GM19452 (cell line): Measurements from ENCODE around the gene SLC22A3.

Source experiments
- ATAC-seq: cut with Tn5 transposase; IDR thresholded peaks from one replicate; pipeline ENCODE4 v1.9.1; 2021; ENCODE audit not compliant: unreplicated experiment

SLC22A3 gene

GRCh38 chr6:160412993-160413392 is 64.8 kb downstream of the SLC22A3 start:
- ATAC-seq = no peak

GRCh38 chr6:160417146-160417545 is 69.0 kb downstream of the SLC22A3 start:
- ATAC-seq = no peak

- no peak for ATAC-seq
Observed at GRCh38 chr6:160417550-160417949, 69.4 kb downstream of the SLC22A3 start.

- ATAC-seq = no peak
Observed at GRCh38 chr6:160418370-160418769, 70.2 kb downstream of the SLC22A3 start.

- no peak for ATAC-seq
Observed at GRCh38 chr6:160419488-160419887, 71.3 kb downstream of the SLC22A3 start.

GRCh38 chr6:160420253-160420968 is 72.2 kb downstream of the SLC22A3 start:
- no peak for ATAC-seq

- ATAC-seq = no peak
Observed at GRCh38 chr6:160420969-160421556, 72.9 kb downstream of the SLC22A3 start.

GRCh38 chr6:160421854-160422253 is 73.7 kb downstream of the SLC22A3 start:
- ATAC-seq = no peak

- no peak for ATAC-seq
Observed at GRCh38 chr6:160424256-160424655, 76.1 kb downstream of the SLC22A3 start.

GRCh38 chr6:160426136-160426535 is 78.0 kb downstream of the SLC22A3 start:
- no peak for ATAC-seq

GRCh38 chr6:160427312-160428068 is 79.3 kb downstream of the SLC22A3 start:
- no peak for ATAC-seq

- ATAC-seq = no peak
Observed at GRCh38 chr6:160428069-160428430, 79.9 kb downstream of the SLC22A3 start.

- ATAC-seq = no peak
Observed at GRCh38 chr6:160428818-160429619, 80.8 kb downstream of the SLC22A3 start.

- no peak for ATAC-seq
Observed at GRCh38 chr6:160429620-160429895, 81.4 kb downstream of the SLC22A3 start.

- ATAC-seq = no peak
Observed at GRCh38 chr6:160430203-160430602, 82.0 kb downstream of the SLC22A3 start.

- no peak for ATAC-seq
Observed at GRCh38 chr6:160430751-160431150, 82.6 kb downstream of the SLC22A3 start.

GRCh38 chr6:160431226-160431625 is 83.0 kb downstream of the SLC22A3 start:
- ATAC-seq = no peak

- no peak for ATAC-seq
Observed at GRCh38 chr6:160431791-160432404, 83.7 kb downstream of the SLC22A3 start.

GRCh38 chr6:160435935-160436334 is 87.8 kb downstream of the SLC22A3 start:
- no peak for ATAC-seq

GRCh38 chr6:160437154-160437553 is 89.0 kb downstream of the SLC22A3 start:
- no peak for ATAC-seq

- no peak for ATAC-seq
Observed at GRCh38 chr6:160437775-160438174, 89.6 kb downstream of the SLC22A3 start.
